Measurements from ENCODE around the gene ATP8B1. TPM values are rescaled to one million over a fixed set of nuclear protein-coding genes. Genes with fewer than 3 reads are reported as not detected.

Gene ATP8B1
- total and polyA plus RNA-seq, 2 of the 4 experiments (the other 2 are of a cell fraction) = 64.3 to 136 TPM

GRCh38 chr18:57806201-57806977 lies 3.3 kb upstream of the ATP8B1 start:
- Histone ChIP-seq H3K14ac (replicated peaks; ENCODE audit: low read depth, low read length) (peak overlapping the region; percentile 74), H3K4me3 (ENCODE audit: insufficient read depth, low read depth, low read length) (no peak overlapping the region), H3K9me1 (ENCODE audit: insufficient read depth, low read length) (peaks cover 21% of the 10 kb centered on the region), H3K27me3 (ENCODE audit: control insufficient read depth, insufficient read depth, low read length) (no peaks in the 10 kb centered on the region), H2BK5ac (ENCODE audit: low read depth, low read length, poor library complexity, severe bottlenecking) (peak overlapping the region; percentile 99), H2BK15ac (ENCODE audit: low read depth, low read length) (peak overlapping the region; percentile 71; the same call in 2 of the 3 replicates), H3K9ac (ENCODE audit: low read depth, low read length) (no peak overlapping the region), H3K27ac (ENCODE audit: insufficient read depth, low read length) (peak overlapping the region; percentile 83), H3K4ac (ENCODE audit: low read depth, low read length) (peak overlapping the region; percentile 95), H3K18ac (ENCODE audit: low read depth, low read length) (peak overlapping the region; percentile 86; the same call in 1 of the 2 replicates), H4K91ac (ENCODE audit: insufficient read depth, low read depth, low read length) (peak overlapping the region; percentile 94), H3K36me3 (ENCODE audit: control insufficient read depth, insufficient read depth, low read length) (no peaks in the 10 kb centered on the region), H3K9me3 (ENCODE audit: control insufficient read depth, insufficient read depth, low read length) (no peaks in the 10 kb centered on the region), H2BK120ac (ENCODE audit: low read depth, low read length) (peak overlapping the region; percentile 97), H4K5ac (ENCODE audit: low read depth, low read length) (peak overlapping the region; percentile 76; the same call in 1 of the 2 replicates), H3K4me2 (ENCODE audit: low read depth, low read length) (peak overlapping the region; percentile 90), H4K20me1 (ENCODE audit: insufficient read depth, low read length) (peaks cover 8% of the 10 kb centered on the region; the same call in 1 of the 2 replicates), H4K8ac (ENCODE audit: low read depth in 2 of 2, low read length in 2 of 2) (peak overlapping the region; percentile 3 to 90; a peak in 3 of 4 replicates), H3K23ac (ENCODE audit: low read depth, low read length) (peak overlapping the region; percentile 92; the same call in 1 of the 2 replicates), H3K56ac (ENCODE audit: extremely low read depth, insufficient read depth, low read length) (peak overlapping the region; percentile 83), H2BK20ac (ENCODE audit: low read depth, low read length) (peak overlapping the region; percentile 97), H2AK9ac (replicated peaks; ENCODE audit: low read depth, low read length, poor library complexity) (no peak overlapping the region), H2AFZ (replicated peaks; ENCODE audit: low read length, poor library complexity) (peak overlapping the region; percentile 5), H3K4me1 (ENCODE audit: control insufficient read depth, insufficient read depth, low read length) (peaks cover 12% of the 10 kb centered on the region), H2AK5ac (ENCODE audit: low read depth, low read length) (peak overlapping the region; percentile 97), H3K79me1 (ENCODE audit: low read depth in 1 of 2, low read length in 2 of 2) (peaks cover 16 to 37% of the 10 kb centered on the region in 2 experiments)
- in situ Hi-C loops (cut with MboI; ENCODE audit: low sequenced_read_pairs) (no loop called here), intact Hi-C loops (cut with micrococcal nuclease) (loop anchor here (5.0 to 10.0 kb wide), 4 partner anchors 36 to 238 kb away; partner anchors contain the start of gene NEDD4L), dilution Hi-C loops (cut with HindIII; ENCODE audit: low sequenced_read_pairs, unreplicated experiment) (no loop called here)
- BruUV-seq (replicated peaks) = no TSS peak
- CTCF ChIA-PET = interaction anchor here (0.7 kb wide), 1 partner anchor 105 kb away, joined by 7 read pairs; no protein-coding TSS in a partner anchor
- POLR2A ChIA-PET (ENCODE audit: unreplicated experiment) = no interaction called here
- DNase-seq (no peak), ATAC-seq (ENCODE audit: low read depth) (no peak)
- no peak for TF ChIP-seq MXI1 (IDR thresholded peaks at IDR 0.05; ENCODE audit: borderline replicate concordance, low read depth, low read length)
- no peak for TF ChIP-seq NFE2L2 (IDR thresholded peaks at IDR 0.05; ENCODE audit: low read depth, low read length)
- no peak for TF ChIP-seq POLR2A (IDR thresholded peaks at IDR 0.05; ENCODE audit: low read depth, low read length)
- no peak for TF ChIP-seq USF2 (IDR thresholded peaks at IDR 0.05; ENCODE audit: low read depth, low read length)
- no peak for TF ChIP-seq CTCF (conservative IDR thresholded peaks at IDR 0.05; ENCODE audit: low read depth, low read length)
- TF ChIP-seq FOS (IDR thresholded peaks at IDR 0.05; ENCODE audit: low read depth, low read length) = no peak
- no peak for TF ChIP-seq RFX5 (IDR thresholded peaks at IDR 0.05; ENCODE audit: low read depth, low read length)
- TF ChIP-seq CHD1 (IDR thresholded peaks at IDR 0.05; ENCODE audit: low read depth, low read length) = no peak
- TF ChIP-seq CEBPB (IDR thresholded peaks at IDR 0.05; ENCODE audit: low read depth, low read length) = no peak
- TF ChIP-seq MAFK (IDR thresholded peaks at IDR 0.05; ENCODE audit: low read depth, low read length) = no peak
- TF ChIP-seq BHLHE40 (IDR thresholded peaks at IDR 0.05; ENCODE audit: low read depth, low read length) = no peak
- TF ChIP-seq RCOR1 (IDR thresholded peaks at IDR 0.05; ENCODE audit: insufficient replicate concordance, low read length) = no peak
- TF ChIP-seq ELK1 (IDR thresholded peaks at IDR 0.05; ENCODE audit: borderline replicate concordance, low read depth, low read length) = no peak
- WGBS, 2 experiments (ENCODE audit: extremely low coverage in 2 of 2, insufficient read length in 1 of 2) = no CpG with 5 or more reads among the region's 7 CpGs
